Natural killer cell (primary cell): ENCODE measurements around the gene MYCBP2. TPM values are rescaled to one million over a fixed set of nuclear protein-coding genes. Genes with fewer than 3 reads are reported as not detected.

Experiments used
- ATAC-seq, 3 donors: fragments of 150-1000 bp in 2 of 3; fragments of 200-7000 bp in 1 of 3; cut with Tn5 transposase; 1 replicate in 1 of 3; 2 replicates in 2 of 3; pipeline ENCODE4 v1.10.0; 2021; ENCODE audit warnings: mild to moderate bottlenecking in 2 of 3, moderate library complexity in 2 of 3
- DNase-seq, 2 donors: peaks; one replicate each; pipeline versions ENCODE4 v3.0.0 to v3.0.0-alpha.2; 2013 to 2021; ENCODE audit warnings: mixed read lengths in 1 of 2
- H3K27ac ChIP-seq: one replicate; pipeline ENCODE4 v1.5.1; 2013; ENCODE audit warnings: mild to moderate bottlenecking, low read length
- H3K27me3 ChIP-seq: one replicate; pipeline ENCODE4 v1.6.1; 2013; ENCODE audit warnings: low read length; ENCODE audit not compliant: control insufficient read depth, insufficient read depth
- H3K36me3 ChIP-seq: one replicate; pipeline ENCODE4 v1.6.1; 2013; ENCODE audit warnings: low read length; ENCODE audit not compliant: control insufficient read depth, insufficient read depth
- H3K4me1 ChIP-seq: one replicate; pipeline ENCODE4 v1.6.1; 2013; ENCODE audit warnings: low read length; ENCODE audit not compliant: control insufficient read depth, insufficient read depth
- H3K4me3 ChIP-seq: one replicate; pipeline ENCODE4 v1.5.1; 2013; ENCODE audit warnings: low read length
- H3K9me3 ChIP-seq: one replicate; pipeline ENCODE4 v1.6.1; 2013; ENCODE audit warnings: low read length; ENCODE audit not compliant: control insufficient read depth, insufficient read depth
- H3K27ac Mint-ChIP-seq, 2 donors: one replicate each; pipeline ENCODE4 v1.8.0; 2022; ENCODE audit warnings: mild to moderate bottlenecking in 2 of 2, mixed read lengths in 2 of 2, moderate library complexity in 1 of 2
- H3K27me3 Mint-ChIP-seq, 2 donors: one replicate each; pipeline ENCODE4 v1.8.0; 2022; ENCODE audit warnings: low read depth in 2 of 2, mixed read lengths in 2 of 2
- H3K36me3 Mint-ChIP-seq: one replicate; pipeline ENCODE4 v1.8.0; 2022; ENCODE audit warnings: mixed read lengths
- H3K4me1 Mint-ChIP-seq, 2 donors: one replicate each; pipeline ENCODE4 v1.8.0; 2022; ENCODE audit warnings: mixed read lengths in 2 of 2
- H3K4me3 Mint-ChIP-seq: one replicate; pipeline ENCODE4 v1.8.0; 2022; ENCODE audit warnings: mild to moderate bottlenecking, moderate library complexity, mixed read lengths
- H3K9me3 Mint-ChIP-seq, 2 donors: one replicate each; pipeline ENCODE4 v1.8.0; 2022; ENCODE audit warnings: mixed read lengths in 2 of 2
- CTCF ChIP-seq: fragments of 200-600 bp; IDR thresholded peaks from one replicate; pipeline ENCODE4 v1.8.0; 2022; ENCODE audit warnings: antibody characterized with exemption
- WGBS: methylation state at CpG from one replicate; pipeline ENCODE4 v1.1.7; 2013; ENCODE audit warnings: missing lambda C conversion rate; ENCODE audit not compliant: insufficient coverage; 5-methylcytosine and 5-hydroxymethylcytosine counted together
- intact Hi-C: fragments of 100-400 bp; cut with micrococcal nuclease; formaldehyde crosslinking; loops from one replicate; pipeline ENCODE4 v1.14.2; 2022
- total RNA-seq, 4 donors: library from RNA; stranded (reverse); fragments of 120-200 nt in 1 of 4; gene quantifications; one replicate each; pipeline versions ENCODE4 v1.2.3 to v1.2.4, GENCODE V29; 2013 to 2022

MYCBP2 gene
- total RNA-seq, 3 donors from 2014 or later (not counting 1 experiment from before 2014, with no cell fraction given): 119 to 155 (median 147) TPM

- ATAC-seq (no peak), DNase-seq (no peak)
- 96% methylated on average over 3 of the region's 3 CpGs for WGBS
- H3K9me3 ChIP-seq: no peaks in the 10 kb centered on the region
- H3K36me3 Mint-ChIP-seq: no peaks in the 10 kb centered on the region
- H3K27ac Mint-ChIP-seq: no peak overlapping the region
- peaks cover under 1 to 6% of the 10 kb centered on the region in 2 donors for H3K4me1 Mint-ChIP-seq
- intact Hi-C loops: no loop called here
- H3K4me3 ChIP-seq: no peak overlapping the region
- H3K4me3 Mint-ChIP-seq: no peak overlapping the region
- peaks cover 35% of the 10 kb centered on the region for H3K36me3 ChIP-seq
- H3K27ac ChIP-seq: no peak overlapping the region
- no peaks in the 10 kb centered on the region for H3K9me3 Mint-ChIP-seq
- no peak for TF ChIP-seq CTCF
- H3K27me3 ChIP-seq: no peaks in the 10 kb centered on the region
- H3K27me3 Mint-ChIP-seq: no peaks in the 10 kb centered on the region
- no peaks in the 10 kb centered on the region for H3K4me1 ChIP-seq
Measured at GRCh38 chr13:77239312-77239711, 87.6 kb downstream of the MYCBP2 start.

DNA sequence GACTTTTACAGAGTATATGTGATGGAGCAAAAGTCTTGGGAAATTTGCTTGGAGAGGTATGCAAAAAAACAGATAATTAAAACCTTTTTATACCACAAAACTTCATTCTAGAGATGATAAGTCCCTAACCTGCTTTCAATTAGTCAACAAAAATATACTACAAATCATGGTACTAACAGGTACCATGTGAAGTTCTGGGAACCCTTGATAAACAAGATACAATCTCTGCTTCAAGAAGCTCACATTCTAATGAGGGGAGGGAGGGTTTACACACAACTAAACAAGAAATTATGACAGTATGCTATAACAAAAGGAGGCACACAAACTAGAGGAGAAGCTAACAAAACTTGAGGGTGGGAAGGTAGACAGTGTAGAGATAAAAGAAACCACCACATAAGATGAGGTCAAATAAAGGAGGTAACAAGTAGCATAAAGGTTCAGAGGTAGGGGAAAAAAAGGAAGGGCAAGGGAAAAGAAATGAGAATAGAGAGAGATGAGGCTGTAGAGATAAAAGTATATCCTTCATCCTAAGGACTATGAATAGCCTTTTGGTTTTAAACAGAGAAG, 91.4 kb downstream of the MYCBP2 start:
- Histone ChIP-seq H3K9me3 (no peaks in the 10 kb centered on the region), H3K36me3 (peaks cover 21% of the 10 kb centered on the region), H3K4me1 (no peaks in the 10 kb centered on the region), H3K27me3 (no peaks in the 10 kb centered on the region), H3K27ac (no peak overlapping the region), H3K4me3 (no peak overlapping the region)
- H3K36me3 Mint-ChIP-seq: no peaks in the 10 kb centered on the region
- no peak for TF ChIP-seq CTCF
- H3K4me3 Mint-ChIP-seq: no peak overlapping the region
- no peak for ATAC-seq
- DNase-seq: no peak
- H3K4me1 Mint-ChIP-seq: peaks cover 4 to 6% of the 10 kb centered on the region in 2 donors
- H3K27me3 Mint-ChIP-seq: no peaks in the 10 kb centered on the region
- intact Hi-C loops: no loop called here
- H3K9me3 Mint-ChIP-seq: no peaks in the 10 kb centered on the region
- H3K27ac Mint-ChIP-seq: peak overlapping the region in 1 of 2 donors; percentile 1

- Histone ChIP-seq H3K27ac (no peak overlapping the region), H3K27me3 (no peaks in the 10 kb centered on the region), H3K9me3 (no peaks in the 10 kb centered on the region), H3K4me1 (no peaks in the 10 kb centered on the region), H3K36me3 (peaks cover 21% of the 10 kb centered on the region), H3K4me3 (no peak overlapping the region)
- TF ChIP-seq CTCF: no peak
- Mint-ChIP-seq H3K36me3 (no peaks in the 10 kb centered on the region), H3K27me3 (no peaks in the 10 kb centered on the region), H3K4me3 (no peak overlapping the region), H3K4me1 (peaks cover 5 to 6% of the 10 kb centered on the region in 2 donors), H3K27ac (no peak overlapping the region), H3K9me3 (no peaks in the 10 kb centered on the region)
- DNase-seq: no peak
- no peak for ATAC-seq
- WGBS: 88% methylated on average over 2 of the region's 4 CpGs
- intact Hi-C loops: no loop called here
Measured at GRCh38 chr13:77233159-77233558, 93.7 kb downstream of the MYCBP2 start.

DNA sequence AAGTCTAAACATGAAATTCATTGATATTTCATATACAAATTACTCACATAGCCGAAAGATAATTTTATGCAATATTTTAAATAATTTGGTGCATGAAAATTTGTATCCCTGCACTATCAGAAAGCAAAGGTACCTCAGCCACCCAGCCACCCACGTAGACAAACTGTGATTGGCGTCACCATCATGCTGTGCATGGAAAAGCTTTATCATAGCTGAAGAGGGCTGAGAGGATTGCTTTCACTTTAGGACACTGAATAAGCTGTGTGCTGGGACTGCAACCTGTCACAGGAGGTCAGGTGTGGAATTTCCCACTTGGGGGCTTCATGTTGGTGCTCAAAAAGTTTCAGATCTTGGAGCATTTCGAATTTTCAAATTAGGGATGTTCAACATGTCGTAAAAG, 96.3 kb downstream of the MYCBP2 start:
- Mint-ChIP-seq H3K4me1 (peaks cover 9 to 19% of the 10 kb centered on the region in 2 donors), H3K27ac (peak overlapping the region in 1 of 2 donors; percentile 45), H3K36me3 (peaks cover 7% of the 10 kb centered on the region), H3K4me3 (no peak overlapping the region), H3K9me3 (peaks cover 0 to 4% of the 10 kb centered on the region in 2 donors), H3K27me3 (no peaks in the 10 kb centered on the region)
- Histone ChIP-seq H3K27ac (no peak overlapping the region), H3K27me3 (no peaks in the 10 kb centered on the region), H3K9me3 (no peaks in the 10 kb centered on the region), H3K4me1 (no peaks in the 10 kb centered on the region), H3K36me3 (peaks cover 20% of the 10 kb centered on the region), H3K4me3 (no peak overlapping the region)
- WGBS: 89% methylated on average over 4 of the region's 5 CpGs
- TF ChIP-seq CTCF: no peak
- no peak for DNase-seq
- no peak for ATAC-seq
- intact Hi-C loops: no loop called here
